AG09309 (cell line): ENCODE data around the gene WDR17.

Source experiments
- DNase-seq: peaks from one replicate; pipeline ENCODE4 v3.0.0-alpha.2; 2010; ENCODE audit warnings: low read depth
- H3K4me3 ChIP-seq: 2 replicates; pipeline ENCODE4 v1.5.1; 2011; ENCODE audit warnings: mild to moderate bottlenecking, low read depth, low read length, moderate library complexity; ENCODE audit not compliant: control insufficient read depth
- CTCF ChIP-seq: IDR thresholded peaks from 2 replicates; pipeline ENCODE4 v1.5.1; 2011; ENCODE audit warnings: mild to moderate bottlenecking, low read depth, low read length, inconsistent platforms; ENCODE audit not compliant: insufficient read depth, control insufficient read depth; ENCODE audit errors: missing control alignments

WDR17 gene

GRCh38 chr4:176065435-176066291 is at the start of gene WDR17:
TSS of gene WDR17 (plus strand) at chr4:176065841. CDS start at chr4:176111581, 45,740 bp downstream.
- no peak for DNase-seq
- H3K4me3 ChIP-seq, result peak within 1 kb of the TSS; percentile 35
- TF ChIP-seq CTCF, result no peak

- no peak for DNase-seq
- H3K4me3 ChIP-seq, result no peak overlapping the region
- TF ChIP-seq CTCF, result no peak
These were observed 49.0 kb upstream of the WDR17 start for GRCh38 chr4:176016601-176017000.

DNA sequence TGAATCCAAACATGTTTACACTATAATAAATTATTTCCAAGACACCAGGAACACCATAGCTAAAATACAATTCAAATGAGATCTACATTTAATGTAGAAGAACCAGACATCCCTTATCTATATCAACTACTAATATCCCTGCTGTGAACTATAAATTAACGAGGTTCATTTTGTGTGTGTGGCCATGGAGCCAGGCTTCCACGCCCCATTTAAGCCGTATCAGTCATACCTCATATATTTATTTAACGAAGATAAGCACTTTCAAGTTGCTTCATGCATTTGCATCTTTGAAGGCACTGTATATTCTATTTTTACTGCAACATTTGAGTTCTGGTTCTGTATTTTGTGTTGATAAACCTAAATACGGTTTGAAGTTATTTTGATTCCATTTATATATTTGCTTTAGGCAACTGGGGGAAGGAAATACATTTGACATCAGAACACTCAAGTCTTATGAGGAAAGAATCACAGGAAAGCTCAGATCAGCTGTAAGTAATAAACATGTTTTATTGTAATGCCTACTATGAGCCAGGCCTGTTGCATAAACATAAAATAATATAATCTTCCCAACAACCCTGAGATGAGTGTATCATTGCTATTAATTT is 45.1 kb upstream of the WDR17 start:
- no peak for DNase-seq
- no peak overlapping the region for H3K4me3 ChIP-seq
- TF ChIP-seq CTCF, result no peak

DNA sequence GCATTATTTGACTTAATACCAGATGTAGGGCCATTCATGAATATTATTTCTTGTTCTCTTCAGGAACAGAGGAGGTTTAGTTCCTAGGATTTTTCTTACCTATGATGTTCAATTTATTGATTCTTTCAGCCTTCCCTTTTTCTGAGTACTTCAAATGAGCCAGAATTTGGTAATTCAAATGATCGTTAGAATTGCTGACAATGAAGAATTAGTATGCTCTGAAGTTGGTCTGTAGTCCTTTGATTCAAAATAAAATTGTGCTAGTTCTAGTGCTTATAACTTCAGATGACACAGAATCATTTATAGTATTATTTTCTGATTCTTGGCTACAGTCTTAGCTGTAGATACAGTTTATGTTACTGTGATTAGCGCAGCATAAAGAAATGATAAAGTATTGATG is 35.2 kb upstream of the WDR17 start:
- TF ChIP-seq CTCF, result no peak
- H3K4me3 ChIP-seq, result no peak overlapping the region
- no peak for DNase-seq

DNA sequence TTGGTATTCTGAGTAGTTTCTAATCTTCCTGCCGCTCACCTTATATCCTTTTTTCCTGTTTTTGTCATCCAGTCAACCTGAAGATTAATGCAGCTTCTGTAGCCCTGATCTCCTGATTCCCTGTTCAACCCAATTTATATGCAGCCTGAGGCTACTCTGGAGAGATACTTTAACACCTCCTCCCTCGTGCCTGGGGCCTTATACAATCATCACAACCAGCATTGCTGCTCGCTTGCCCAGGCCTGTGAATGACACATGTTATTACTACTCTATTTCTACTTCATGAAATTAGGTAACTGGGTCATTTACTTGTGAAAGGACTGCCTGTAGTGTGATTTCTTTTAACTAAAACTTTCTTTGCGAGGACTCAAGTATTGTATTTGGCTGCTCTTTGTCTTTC is 33.7 kb upstream of the WDR17 start:
- DNase-seq, result no peak
- TF ChIP-seq CTCF, result no peak
- H3K4me3 ChIP-seq, result no peak overlapping the region

GRCh38 chr4:176032454-176032853 is 33.2 kb upstream of the WDR17 start:
- H3K4me3 ChIP-seq, result no peak overlapping the region
- TF ChIP-seq CTCF, result no peak

More at GRCh38 chr4:176032454-176032853, 33.2 kb upstream of the WDR17 start:
- no peak for DNase-seq
